Measurements from ENCODE around the gene DNAJC7.

GRCh38 chr17:41930009-41930832, 87.0 kb downstream of the DNAJC7 start, which contains the start of gene ODAD4:
- TF ChIP-seq POLR2AphosphoS5 (IDR thresholded peaks at IDR 0.05): peak; percentile 73 to 95 (median 90)
- TF ChIP-seq POLR2A (IDR thresholded peaks at IDR 0.05): peak; percentile 33 to 55
- peak in 1 of 4 donors; percentile 59 for TF ChIP-seq EP300 (IDR thresholded peaks at IDR 0.05)
- peak; percentile 35 to 81 (median 56) for TF ChIP-seq CTCF (IDR thresholded peaks at IDR 0.05)
